Gastroesophageal sphincter (tissue), 3 donors: Measurements from ENCODE around the gene METTL15.

Source experiments
- CTCF ChIP-seq, 4 experiments: fragments of 200-600 bp in 2 of 4; fragments of 450-650 bp in 2 of 4; sonication (generic) in 1 of 4; IDR thresholded peaks; one replicate each; pipeline ENCODE4 v1.5.1; 2017 to 2019; ENCODE audit warnings: antibody characterized with exemption in 4 of 4, mild to moderate bottlenecking in 2 of 4, moderate library complexity in 2 of 4
- EP300 ChIP-seq: sonication (generic); formaldehyde crosslinking; IDR thresholded peaks from one replicate; pipeline ENCODE4 v1.6.1; 2017; ENCODE audit warnings: antibody characterized with exemption, mild to moderate bottlenecking
- POLR2A ChIP-seq, 2 donors: fragments of 450-650 bp; IDR thresholded peaks; one replicate each; pipeline ENCODE4 v1.6.1; 2017; ENCODE audit warnings: antibody characterized with exemption in 2 of 2, mild to moderate bottlenecking in 2 of 2, moderate library complexity in 1 of 2
- POLR2AphosphoS5 ChIP-seq: sonication (generic); formaldehyde crosslinking; IDR thresholded peaks from one replicate; pipeline ENCODE4 v1.6.1; 2017; ENCODE audit warnings: antibody characterized with exemption

- TF ChIP-seq POLR2A (IDR thresholded peaks at IDR 0.05): no peak
- TF ChIP-seq CTCF (IDR thresholded peaks at IDR 0.05): no peak
- TF ChIP-seq POLR2AphosphoS5: no peak
- no peak for TF ChIP-seq EP300
These were observed 207.3 kb downstream of the METTL15 start for GRCh38 chr11:28315440-28315839.
